Smooth muscle cell (in vitro differentiated cells): ENCODE results near the gene TPD52L2. TPM values are rescaled to one million over a fixed set of nuclear protein-coding genes. Genes with fewer than 3 reads are reported as not detected.

Experiments
- DNase-seq: peaks from one replicate; lab custom pipeline; 2025; ENCODE audit not compliant: unreplicated experiment; lab: John Stamatoyannopoulos, UW
- H2AFZ ChIP-seq: fragments of 200-600 bp; sonication (generic); 2 replicates; pipeline ENCODE4 v1.6.0; 2016; ENCODE audit warnings: antibody characterized with exemption, low read depth, mild to moderate bottlenecking
- H3F3A ChIP-seq: fragments of 200-600 bp; sonication (generic); 2 replicates; pipeline ENCODE4 v1.6.0; 2017; ENCODE audit warnings: antibody characterized with exemption, low read depth
- H3K27ac ChIP-seq: fragments of 200-600 bp; sonication (generic); 2 replicates; pipeline ENCODE4 v1.5.1; 2016; ENCODE audit warnings: low read depth, mild to moderate bottlenecking
- H3K27me3 ChIP-seq: fragments of 200-600 bp; sonication (generic); 2 replicates; pipeline ENCODE4 v1.6.1; 2016; ENCODE audit warnings: low read depth, mild to moderate bottlenecking
- H3K36me3 ChIP-seq: fragments of 200-600 bp; sonication (generic); 2 replicates; pipeline ENCODE4 v1.5.1; 2016; ENCODE audit warnings: low read depth
- H3K4me1 ChIP-seq: fragments of 200-600 bp; sonication (generic); 2 replicates; pipeline ENCODE4 v1.5.1; 2016; ENCODE audit warnings: low read depth
- H3K4me2 ChIP-seq: fragments of 200-600 bp; sonication (generic); 2 replicates; pipeline ENCODE4 v1.6.0; 2016; ENCODE audit warnings: mild to moderate bottlenecking
- H3K4me3 ChIP-seq: fragments of 200-600 bp; sonication (generic); 2 replicates; pipeline ENCODE4 v1.5.1; 2016; ENCODE audit warnings: mild to moderate bottlenecking
- H3K79me2 ChIP-seq: fragments of 200-600 bp; sonication (generic); 2 replicates; pipeline ENCODE4 v1.6.0; 2016; ENCODE audit warnings: low read depth, mild to moderate bottlenecking
- H3K9ac ChIP-seq: fragments of 200-600 bp; sonication (generic); 2 replicates; pipeline ENCODE4 v1.6.0; 2016; ENCODE audit warnings: low read depth
- H3K9me3 ChIP-seq: fragments of 200-600 bp; sonication (generic); replicated peaks from 2 replicates; pipeline ENCODE4 v1.5.1; 2016; ENCODE audit warnings: low read depth
- H4K20me1 ChIP-seq: fragments of 200-600 bp; sonication (generic); 2 replicates; pipeline ENCODE4 v1.6.0; 2016; ENCODE audit warnings: low read depth
- CTCF ChIP-seq: fragments of 200-600 bp; sonication (generic); IDR thresholded peaks from 2 replicates; pipeline ENCODE4 v1.5.1; 2017; ENCODE audit warnings: borderline replicate concordance, mild to moderate bottlenecking, antibody characterized with exemption; ENCODE audit not compliant: insufficient read depth, poor library complexity, severe bottlenecking
- WGBS: methylation state at CpG from one replicate; pipeline ENCODE4 v1.1.7; 2016; ENCODE audit warnings: low lambda C conversion rate; 5-methylcytosine and 5-hydroxymethylcytosine counted together
- polyA plus RNA-seq: library from polyadenylated mRNA; unstranded; fragments of >200 nt; fragmentation: Nextera tagmentation; extraction: Ambion mirVana; gene quantifications from 2 replicates; pipeline ENCODE4 v1.2.1, GENCODE V29; 2016
- total RNA-seq: library from RNA; depleted of rRNA; stranded (reverse); fragments of >200 nt; gene quantifications from 2 replicates; pipeline ENCODE4 v1.2.3, GENCODE V29; 2014

Gene TPD52L2
- total and polyA plus RNA-seq, 2 experiments from 2014 or later, result 74.4 to 93.8 TPM

- peaks cover 26% of the 10 kb centered on the region for H3K4me1 ChIP-seq
- DNase-seq, result no peak
- H3K4me2 ChIP-seq, result peak overlapping the region; percentile 28
- no peak for TF ChIP-seq CTCF
- H3K9me3 ChIP-seq, result no peaks in the 10 kb centered on the region
- no peaks in the 10 kb centered on the region for H3F3A ChIP-seq
- no peaks in the 10 kb centered on the region for H4K20me1 ChIP-seq
- no peak overlapping the region for H3K9ac ChIP-seq
- H3K36me3 ChIP-seq, result no peaks in the 10 kb centered on the region
- H3K4me3 ChIP-seq, result no peak overlapping the region
- WGBS, result 71% methylated on average over 6 of the region's 7 CpGs
- no peak overlapping the region for H2AFZ ChIP-seq
- no peak overlapping the region for H3K27ac ChIP-seq
- H3K27me3 ChIP-seq, result no peaks in the 10 kb centered on the region
- no peaks in the 10 kb centered on the region for H3K79me2 ChIP-seq
Measured at GRCh38 chr20:63859166-63859699, 5.8 kb upstream of the TPD52L2 start.

- Histone ChIP-seq H3K27me3 (no peaks in the 10 kb centered on the region), H3K4me1 (peaks cover 14% of the 10 kb centered on the region), H3K4me3 (no peak overlapping the region), H4K20me1 (no peaks in the 10 kb centered on the region), H3K27ac (no peak overlapping the region), H3F3A (no peaks in the 10 kb centered on the region), H3K36me3 (no peaks in the 10 kb centered on the region), H2AFZ (no peak overlapping the region), H3K9me3 (no peaks in the 10 kb centered on the region), H3K9ac (no peak overlapping the region), H3K4me2 (no peak overlapping the region), H3K79me2 (peaks cover under 1% of the 10 kb centered on the region)
- WGBS, result 87% methylated on average over 17 of the region's 17 CpGs
- DNase-seq, result no peak
- TF ChIP-seq CTCF, result no peak
Measured at GRCh38 chr20:63860325-63861051, 4.6 kb upstream of the TPD52L2 start.

- H3K9me3 ChIP-seq, result no peaks in the 10 kb centered on the region
- H3F3A ChIP-seq, result no peaks in the 10 kb centered on the region
- H3K4me3 ChIP-seq, result no peak within 1 kb of the TSS
- no peaks in the 10 kb centered on the region for H3K36me3 ChIP-seq
- 98% methylated on average over 41 of the region's 59 CpGs for WGBS
- H4K20me1 ChIP-seq, result peaks cover 3% of the 10 kb centered on the region
- H2AFZ ChIP-seq, result no peak within 1 kb of the TSS
- no peak for DNase-seq
- no peak within 1 kb of the TSS for H3K27ac ChIP-seq
- H3K79me2 ChIP-seq, result peaks cover 10% of the 10 kb centered on the region
- no peak within 1 kb of the TSS for H3K4me2 ChIP-seq
- H3K27me3 ChIP-seq, result no peaks in the 10 kb centered on the region
- H3K9ac ChIP-seq, result no peak within 1 kb of the TSS
- no peak for TF ChIP-seq CTCF
- H3K4me1 ChIP-seq, result peaks cover 19% of the 10 kb centered on the region
Measured at GRCh38 chr20:63861365-63861934, 3.6 kb upstream of the TPD52L2 start, which contains the start of gene ABHD16B. Gene ABHD16B (plus strand): TSS chr20:63861498. CDS start chr20:63861541, 43 bp downstream.
